ENCODE data around the gene ALOXE3. TPM values are rescaled to one million over a fixed set of nuclear protein-coding genes. Genes with fewer than 3 reads are reported as not detected.

The ALOXE3 gene
- total RNA-seq, 1 experiment from 2014 or later, result 0.13 TPM

DNA sequence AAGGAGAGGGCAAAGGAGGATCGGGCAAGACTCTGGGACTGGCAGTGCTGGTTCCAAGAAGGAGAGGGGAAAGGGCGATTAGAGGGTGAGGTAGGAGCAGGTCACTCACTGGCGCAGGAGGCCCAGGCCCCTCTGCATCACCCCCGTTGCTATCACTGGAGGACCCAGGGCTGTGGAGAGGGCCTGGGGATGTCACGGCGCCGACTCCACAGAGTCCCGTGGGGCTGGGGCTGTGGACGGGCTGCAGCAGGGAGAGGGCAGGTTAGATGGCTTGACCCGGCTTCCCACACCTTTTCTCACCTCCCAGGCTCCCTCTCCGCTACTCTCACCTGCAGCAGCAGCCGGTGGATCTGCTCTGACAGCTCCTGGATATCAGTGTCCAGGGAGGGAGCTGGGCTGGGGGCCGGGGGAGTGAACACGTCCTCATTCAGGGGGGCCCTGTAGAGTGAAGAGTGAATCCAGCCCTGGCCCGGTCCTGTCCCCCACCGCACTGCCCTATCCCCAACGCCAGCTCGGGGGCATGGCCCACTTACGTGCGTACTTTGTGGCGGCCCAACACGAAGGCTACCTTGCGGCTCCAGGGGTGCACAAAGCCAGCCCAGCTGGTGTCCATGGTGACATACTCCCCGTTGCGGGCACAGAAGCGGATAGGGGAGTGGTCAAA, 29.0 kb upstream of the ALOXE3 start:
- H3K4me3 Mint-ChIP-seq, result no peak overlapping the region
- Histone ChIP-seq H3K4ac (ENCODE audit: low read depth, low read length) (no peak overlapping the region), H3K27ac (ENCODE audit: insufficient read length, low read depth, low read length) (no peak overlapping the region), H3K56ac (ENCODE audit: insufficient read length, low read depth, low read length) (no peak overlapping the region), H2BK20ac (ENCODE audit: low read depth, low read length, poor library complexity, severe bottlenecking) (no peak overlapping the region), H2AFZ (ENCODE audit: low read length) (no peak overlapping the region), H3K27me3 (ENCODE audit: insufficient read depth, low read length) (no peaks in the 10 kb centered on the region), H3K9me3 (ENCODE audit: control insufficient read depth, low read depth, low read length) (no peaks in the 10 kb centered on the region), H4K20me1 (ENCODE audit: control insufficient read depth, insufficient read depth, insufficient read length) (no peaks in the 10 kb centered on the region), H3K4me2 (ENCODE audit: insufficient read depth, insufficient read length, low read length) (no peak overlapping the region), H3K18ac (ENCODE audit: insufficient read length, low read depth, low read length) (no peak overlapping the region), H2BK12ac (ENCODE audit: insufficient read length, low read depth, low read length) (no peak overlapping the region), H4K5ac (ENCODE audit: insufficient read length, low read depth, low read length) (no peak overlapping the region), H3K4me1 (ENCODE audit: insufficient read depth, low read length) (no peaks in the 10 kb centered on the region), H3K23ac (ENCODE audit: insufficient read length, low read depth, low read length) (no peak overlapping the region), H3K9ac (ENCODE audit: extremely low read depth, insufficient read length, low read length) (no peak overlapping the region), H3K23me2 (ENCODE audit: insufficient read length, low read depth, low read length, poor library complexity, severe bottlenecking) (peaks cover 10% of the 10 kb centered on the region), H2BK15ac (ENCODE audit: low read depth, low read length) (no peak overlapping the region), H4K8ac (replicated peaks; ENCODE audit: insufficient read length, low read depth, low read length) (no peak overlapping the region), H2BK5ac (ENCODE audit: insufficient read length, low read length) (no peak overlapping the region), H3T11ph (ENCODE audit: low read length) (no peak overlapping the region), H3K79me1 (ENCODE audit: insufficient read depth, low read depth, low read length, poor library complexity, severe bottlenecking) (peaks cover 2% of the 10 kb centered on the region), H4K91ac (ENCODE audit: insufficient read length, low read depth, low read length) (no peak overlapping the region), H2BK120ac (ENCODE audit: low read depth, low read length, poor library complexity, severe bottlenecking) (no peak overlapping the region), H3K79me2 (ENCODE audit: insufficient read depth, low read length) (no peaks in the 10 kb centered on the region), H2AK5ac (ENCODE audit: insufficient read length, low read length) (no peak overlapping the region), H3K14ac (ENCODE audit: insufficient read depth, low read length) (no peak overlapping the region)
- TF ChIP-seq, protein P1, sequence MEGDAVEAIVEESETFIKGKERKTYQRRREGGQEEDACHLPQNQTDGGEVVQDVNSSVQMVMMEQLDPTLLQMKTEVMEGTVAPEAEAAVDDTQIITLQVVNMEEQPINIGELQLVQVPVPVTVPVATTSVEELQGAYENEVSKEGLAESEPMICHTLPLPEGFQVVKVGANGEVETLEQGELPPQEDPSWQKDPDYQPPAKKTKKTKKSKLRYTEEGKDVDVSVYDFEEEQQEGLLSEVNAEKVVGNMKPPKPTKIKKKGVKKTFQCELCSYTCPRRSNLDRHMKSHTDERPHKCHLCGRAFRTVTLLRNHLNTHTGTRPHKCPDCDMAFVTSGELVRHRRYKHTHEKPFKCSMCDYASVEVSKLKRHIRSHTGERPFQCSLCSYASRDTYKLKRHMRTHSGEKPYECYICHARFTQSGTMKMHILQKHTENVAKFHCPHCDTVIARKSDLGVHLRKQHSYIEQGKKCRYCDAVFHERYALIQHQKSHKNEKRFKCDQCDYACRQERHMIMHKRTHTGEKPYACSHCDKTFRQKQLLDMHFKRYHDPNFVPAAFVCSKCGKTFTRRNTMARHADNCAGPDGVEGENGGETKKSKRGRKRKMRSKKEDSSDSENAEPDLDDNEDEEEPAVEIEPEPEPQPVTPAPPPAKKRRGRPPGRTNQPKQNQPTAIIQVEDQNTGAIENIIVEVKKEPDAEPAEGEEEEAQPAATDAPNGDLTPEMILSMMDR (conservative IDR thresholded peaks at IDR 0.05), result no peak
- H3K36me3 Mint-ChIP-seq (ENCODE audit: insufficient read depth in 1 of 3, low read depth in 3 of 3), result peaks cover 35 to 65% (median 54%) of the 10 kb centered on the region in 3 experiments
- no peaks in the 10 kb centered on the region for H3K9me3 Mint-ChIP-seq
- no peaks in the 10 kb centered on the region; the same call in 1 of the 2 replicates for H3K27me3 Mint-ChIP-seq (ENCODE audit: low read depth)
- peak overlapping the region in 1 of 3 experiments; percentile 44; a peak in 1 of 7 replicates for H3K27ac Mint-ChIP-seq
- DNase-seq, result no peak
- WGBS (ENCODE audit: extremely low coverage, insufficient read length, low lambda C conversion rate), result no CpG with 5 or more reads among the region's 26 CpGs
- H3K4me1 Mint-ChIP-seq, result peaks cover 4 to 6% of the 10 kb centered on the region in 2 experiments

All from H9 (cell line).